ENCODE measurements around the gene G3BP1. TPM values are rescaled to one million over a fixed set of nuclear protein-coding genes. Genes with fewer than 3 reads are reported as not detected.
A peak's percentile ranks its signal among the peaks of the same experiment; 100 is the strongest.
"Not testable (repeated sequence)": the region's sequence is repeated elsewhere in the genome, so short reads cannot be mapped to it uniquely, and the experiment has no call there.

The G3BP1 gene
- 100 to 1,000 TPM; 103 to 128 TPM for total RNA-seq
- long read RNA-seq, full-length matches to known transcripts = 193 of 218 reads
- long read RNA-seq, partial matches to known transcripts = 16 of 218 reads
- long read RNA-seq, other reads (novel, unspliced or antisense) = 9 of 218 reads

DNA sequence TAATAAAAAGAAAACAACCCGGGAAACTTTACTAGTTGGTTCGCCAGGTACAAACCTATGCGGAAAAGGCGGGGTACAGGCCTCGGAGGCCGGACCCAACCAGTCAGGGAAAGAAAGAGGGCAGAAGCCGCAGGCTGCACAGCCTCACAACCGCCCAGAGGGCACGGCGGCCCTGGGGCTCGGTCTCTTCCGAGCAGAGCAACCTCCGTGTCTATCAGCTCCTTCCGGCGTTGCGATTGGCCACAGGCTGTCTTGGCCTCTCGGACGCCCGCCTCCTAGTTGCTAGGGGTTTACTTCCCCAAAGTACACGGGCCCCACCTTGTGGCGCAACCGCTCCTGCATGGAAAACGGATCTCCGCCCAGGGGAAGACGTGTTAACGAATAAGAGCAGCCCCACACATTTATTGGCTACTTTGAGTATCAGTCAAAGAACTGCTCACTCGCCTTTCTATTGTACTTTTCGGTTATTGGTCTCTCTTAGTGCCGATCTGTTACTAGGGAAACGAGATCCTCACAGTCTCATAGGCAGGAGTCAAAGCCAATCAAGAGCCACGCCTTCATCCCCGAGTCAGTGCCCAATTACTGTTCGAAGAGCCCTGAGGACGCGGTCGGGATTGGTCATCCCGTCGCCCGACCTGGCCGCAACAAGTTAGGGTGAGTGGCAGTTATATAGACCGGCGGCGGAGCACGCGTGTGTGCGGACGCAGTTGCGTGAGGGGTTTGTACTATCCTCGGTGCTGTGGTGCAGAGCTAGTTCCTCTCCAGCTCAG is at the start of gene G3BP1:
Gene G3BP1 (plus strand): TSS at position 696 of the 770 bp plus-strand sequence. CDS start 14,667 bp downstream, outside the sequence.
- intact Hi-C loops (cut with DNase I) = no loop called here
- ATAC-seq = peak; percentile 91 to 94
- peak; percentile 100 for DNase-seq

GRCh38 chr5:151722546-151722945 is 49.2 kb upstream of the G3BP1 start:
- ATAC-seq = no peak
- intact Hi-C loops (cut with DNase I) = no loop called here
- DNase-seq = no peak

GRCh38 chr5:151724360-151724759 is 47.4 kb upstream of the G3BP1 start:
- ATAC-seq (peak; percentile 27 to 68), DNase-seq (no peak)
- intact Hi-C loops (cut with DNase I) = no loop called here

DNA sequence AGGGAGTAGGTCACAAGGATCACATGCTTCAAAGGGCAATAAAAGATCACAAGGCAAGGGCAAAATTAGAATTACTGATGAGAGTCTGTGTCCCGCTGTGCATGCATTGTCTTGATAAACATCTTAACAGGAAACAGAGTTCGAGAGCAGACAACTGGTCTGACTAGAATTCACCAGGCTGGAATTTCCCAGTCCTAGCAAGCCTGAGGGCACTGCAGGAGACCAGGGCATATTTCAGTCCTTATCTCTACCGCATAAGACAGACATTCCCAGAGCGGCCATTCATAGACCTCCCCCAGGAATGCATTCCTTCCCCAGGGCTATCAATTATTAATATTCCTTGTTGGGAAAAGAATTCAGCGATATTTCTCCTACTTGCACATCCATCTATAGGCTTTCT is 42.2 kb upstream of the G3BP1 start:
- intact Hi-C loops (cut with DNase I); DNase-seq; ATAC-seq: not testable (repeated sequence)

DNA sequence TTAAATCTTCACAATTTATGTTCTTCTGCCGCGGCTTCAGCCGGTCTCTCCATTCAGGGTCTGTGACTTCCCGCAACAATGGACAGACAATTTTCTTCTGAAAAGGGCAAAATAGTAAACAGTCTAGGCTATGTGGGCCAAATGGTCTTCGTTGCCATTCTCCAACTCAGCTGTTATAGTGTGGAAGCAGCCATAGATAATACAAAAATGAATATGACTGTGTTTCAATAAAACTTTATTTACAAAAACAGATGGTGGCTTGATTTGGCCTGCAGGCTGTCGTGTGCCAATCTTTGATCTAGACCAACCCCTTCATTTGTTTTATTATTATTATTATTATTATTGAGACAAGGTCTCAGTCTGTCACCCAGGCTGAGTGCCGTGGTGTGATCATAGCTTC is 41.4 kb upstream of the G3BP1 start:
- no peak for ATAC-seq
- intact Hi-C loops (cut with DNase I) = no loop called here
- no peak for DNase-seq

GRCh38 chr5:151733358-151734063 is 38.2 kb upstream of the G3BP1 start:
- DNase-seq (no peak), ATAC-seq (no peak)
- intact Hi-C loops (cut with DNase I) = no loop called here

DNA sequence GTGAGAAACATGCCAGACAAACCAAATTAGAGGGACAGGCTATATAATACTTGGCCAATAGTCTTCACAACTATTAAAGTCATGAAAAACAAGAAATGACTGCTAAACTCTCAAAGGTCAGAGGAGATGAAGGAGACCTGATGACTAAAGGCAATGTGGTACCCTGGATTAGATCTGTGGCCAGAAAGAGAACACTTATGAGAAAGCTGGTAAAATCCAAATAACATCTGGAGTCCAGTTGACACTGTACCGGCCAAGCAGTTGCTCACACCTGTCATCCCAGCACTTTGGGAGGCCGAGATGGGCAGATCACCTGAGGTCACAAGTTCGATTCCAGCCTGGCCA is 37.7 kb upstream of the G3BP1 start:
- DNase-seq = no peak
- ATAC-seq = no peak
- intact Hi-C loops (cut with DNase I) = no loop called here

- intact Hi-C loops (cut with DNase I) = no loop called here
- ATAC-seq = no peak
- DNase-seq = no peak
Observed at GRCh38 chr5:151735646-151736045, 36.1 kb upstream of the G3BP1 start.

DNA sequence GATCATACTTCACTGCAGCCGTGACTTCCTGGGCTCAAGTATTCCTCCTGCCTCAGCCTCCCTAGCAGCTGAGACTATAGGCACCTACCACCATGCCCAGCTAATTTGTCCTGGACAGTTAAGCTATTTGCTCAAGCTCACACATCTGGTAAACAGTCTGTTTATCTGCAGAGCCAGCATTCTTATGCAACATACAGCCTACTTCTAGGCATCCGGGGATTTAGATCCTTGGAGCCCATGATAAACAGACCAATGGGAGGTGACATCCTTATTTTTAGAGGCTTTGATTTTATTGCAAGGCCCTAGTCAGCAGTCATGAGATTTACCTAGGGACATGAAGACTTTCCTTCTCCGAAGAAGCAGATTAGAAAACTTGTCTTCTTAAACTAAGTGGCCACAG is 34.3 kb upstream of the G3BP1 start:
- intact Hi-C loops (cut with DNase I) = no loop called here
- ATAC-seq (no peak), DNase-seq (no peak)

DNA sequence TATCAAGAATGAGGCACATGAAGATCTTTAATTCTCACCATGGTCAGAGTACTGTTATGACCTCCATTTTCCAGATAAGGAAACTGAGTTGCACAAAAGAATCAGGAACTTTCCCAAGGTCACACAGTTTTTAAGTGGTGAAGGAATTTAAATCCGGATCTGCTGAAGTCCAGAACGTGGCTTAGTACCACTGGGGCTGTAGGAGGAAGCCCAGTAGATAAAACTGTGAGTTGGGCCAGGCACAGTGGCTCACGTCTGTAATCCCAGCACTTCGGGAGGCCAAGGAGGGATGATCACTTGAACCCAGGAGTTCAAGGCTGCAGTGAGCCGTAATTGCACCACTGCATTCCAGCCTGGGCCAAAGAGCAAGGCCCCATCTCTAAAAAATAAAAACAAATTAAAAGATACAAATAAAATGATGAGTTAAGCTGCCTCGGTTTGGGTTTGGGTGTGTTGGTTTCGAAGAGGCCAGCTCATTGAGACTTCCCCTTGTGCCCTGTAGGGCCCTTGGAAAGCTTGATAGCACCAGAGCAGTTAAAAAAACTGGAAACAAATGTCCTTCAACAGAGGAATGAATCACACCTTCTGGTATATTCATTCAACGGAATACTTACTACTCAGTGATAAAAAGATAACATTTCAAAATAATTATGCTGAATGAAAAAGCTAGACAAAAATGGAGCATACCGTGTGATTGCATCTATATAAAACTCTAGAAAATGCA is 33.5 kb upstream of the G3BP1 start:
- intact Hi-C loops (cut with DNase I) = no loop called here
- ATAC-seq = no peak
- no peak for DNase-seq

DNA sequence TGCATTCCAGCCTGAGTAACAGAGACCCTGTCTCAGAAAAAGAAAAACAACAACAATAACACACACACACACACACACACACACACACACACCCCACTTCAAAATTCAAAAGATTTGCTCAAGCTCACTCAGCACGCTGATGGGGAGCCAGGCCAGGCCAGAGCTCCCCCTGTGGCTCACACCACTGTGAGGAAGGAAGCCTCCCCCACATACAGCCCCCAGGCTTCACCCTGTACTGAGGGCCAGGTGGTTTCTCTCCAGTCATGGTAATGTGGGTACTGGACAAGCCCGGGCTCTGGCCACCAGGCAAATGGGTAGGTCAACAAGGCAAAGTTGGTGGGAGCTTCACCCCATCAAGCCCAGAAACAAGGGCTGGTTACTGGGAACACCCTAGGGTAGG is 32.4 kb upstream of the G3BP1 start:
- intact Hi-C loops (cut with DNase I) = no loop called here
- no peak for DNase-seq
- ATAC-seq = peak in 1 of 2 donors; percentile 3

DNA sequence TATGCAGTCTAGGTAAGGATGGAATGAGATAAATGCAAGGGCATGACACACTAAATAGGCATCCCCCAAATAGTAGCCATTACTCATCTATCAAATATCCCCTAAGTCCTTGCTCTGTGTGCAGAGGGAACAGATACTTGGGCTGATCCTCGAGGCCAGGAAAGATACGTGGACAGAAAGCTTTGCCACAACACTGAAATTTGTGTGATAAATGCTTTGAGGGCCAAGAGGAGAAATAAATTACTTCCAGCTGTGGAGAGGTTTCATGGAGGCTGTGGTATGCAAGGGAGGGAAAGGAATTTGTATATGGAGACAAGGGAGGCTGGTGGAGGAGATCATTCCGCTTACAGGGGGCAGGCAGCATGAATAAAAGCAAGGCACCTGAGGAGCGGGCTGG is 31.8 kb upstream of the G3BP1 start:
- no peak for DNase-seq
- peak; percentile 25 to 67 for ATAC-seq
- intact Hi-C loops (cut with DNase I) = loop anchor here (2.0 to 5.0 kb wide), 2 partner anchors 79 to 293 kb away; partner anchors contain the start of gene SLC36A1 (in 1 of the 2)

DNA sequence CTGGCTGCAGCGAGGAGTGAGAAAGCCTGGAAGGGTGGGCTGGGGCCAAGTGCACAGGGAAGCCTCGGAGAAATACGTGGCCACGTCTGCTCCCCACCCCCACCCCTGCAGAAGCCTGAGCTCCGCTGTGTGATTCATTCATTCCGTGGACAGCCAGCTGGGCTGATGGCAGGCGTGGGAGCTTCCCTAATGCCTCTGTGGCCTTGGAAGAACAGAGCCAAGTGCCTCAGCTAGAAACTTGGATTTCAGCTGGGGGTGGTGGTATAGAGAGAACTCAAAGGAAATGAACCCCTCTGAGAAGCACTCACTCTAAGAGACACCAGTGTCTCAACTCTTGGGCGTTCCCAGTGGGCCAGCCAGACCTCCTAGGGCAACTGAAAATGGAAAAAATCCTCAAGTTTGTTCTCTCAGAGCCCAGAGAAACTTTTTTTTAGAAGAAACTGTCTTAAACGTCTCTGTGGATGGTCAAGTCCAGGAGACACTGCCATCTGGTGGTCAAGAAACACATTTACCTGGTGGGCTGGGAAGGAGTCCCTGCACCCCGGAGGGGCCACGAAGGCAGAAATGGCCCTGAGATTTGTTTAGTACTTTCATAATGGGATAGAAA is 31.3 kb upstream of the G3BP1 start:
- intact Hi-C loops (cut with DNase I) = loop anchor here (2.0 to 5.0 kb wide), 2 partner anchors 80 to 293 kb away; partner anchors contain the start of gene SLC36A1 (in 1 of the 2)
- ATAC-seq = peak; percentile 70 to 88
- DNase-seq = peak; percentile 73

DNA sequence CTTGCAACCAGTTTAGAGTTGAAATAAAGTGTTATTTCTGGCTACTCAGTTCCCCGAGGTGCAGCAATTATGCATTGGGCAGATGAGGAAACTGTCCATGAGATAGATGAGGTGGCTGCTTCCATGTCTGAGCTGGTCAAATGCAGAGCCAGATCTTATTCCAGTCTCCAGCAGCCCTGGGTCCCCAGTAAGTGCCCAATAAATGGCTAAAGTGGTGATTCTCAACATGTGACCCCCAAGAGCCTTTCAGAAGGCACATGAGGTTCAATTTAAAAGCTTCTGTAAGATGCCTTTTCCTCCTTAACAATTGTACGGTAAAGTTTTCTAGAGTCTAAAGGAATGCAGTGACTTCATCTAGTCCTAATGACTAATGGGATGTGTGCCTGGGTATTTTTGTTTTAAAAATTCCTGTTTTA is 30.8 kb upstream of the G3BP1 start:
- intact Hi-C loops (cut with DNase I) = loop anchor here (2.0 to 5.0 kb wide), 2 partner anchors 80 to 294 kb away; partner anchors contain the start of gene SLC36A1 (in 1 of the 2)
- no peak for DNase-seq
- ATAC-seq = peak in 1 of 2 donors; percentile 23

DNA sequence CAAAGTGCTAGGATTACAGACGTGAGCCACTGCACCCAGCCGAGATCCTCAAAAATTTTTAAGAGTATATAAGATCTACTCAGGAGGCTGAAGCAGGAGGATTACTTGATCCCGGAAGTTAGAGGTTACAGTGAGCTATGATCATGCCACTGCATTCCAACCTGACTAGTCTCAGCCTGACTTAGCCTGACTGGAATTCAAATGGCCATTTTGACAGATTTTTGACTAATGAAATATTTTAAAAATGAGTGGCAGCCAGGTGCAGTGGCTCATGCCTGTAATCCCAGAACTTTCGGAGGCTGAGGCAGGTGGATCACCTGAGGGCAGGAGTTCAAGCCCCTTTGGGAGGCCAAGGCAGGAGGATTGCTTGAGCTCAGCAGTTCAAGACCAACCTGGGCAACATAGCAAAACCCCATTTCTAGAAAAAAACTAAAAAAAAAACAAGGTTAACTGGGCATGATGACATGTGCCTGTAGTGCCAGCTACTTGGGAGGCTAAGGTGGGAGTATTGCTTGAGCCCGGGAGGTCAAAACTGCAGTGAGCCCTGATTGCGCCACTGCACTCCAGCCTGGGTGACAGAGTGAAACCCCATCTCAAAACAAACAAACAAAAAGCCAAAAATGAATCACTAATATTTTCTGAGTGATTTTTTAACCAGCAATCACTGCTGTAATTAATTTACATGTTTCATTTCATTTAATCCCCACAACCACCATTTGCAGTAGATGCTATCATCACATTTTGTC is 29.9 kb upstream of the G3BP1 start:
- DNase-seq (no peak), ATAC-seq (no peak)
- intact Hi-C loops (cut with DNase I) = loop anchor here (1.0 to 5.0 kb wide), 3 partner anchors 81 to 295 kb away; partner anchors contain the start of gene SLC36A1 (in 1 of the 2)

- DNase-seq (peak; percentile 39), ATAC-seq (peak in 1 of 2 donors; percentile 7)
Observed at GRCh38 chr5:151742870-151743294, 28.9 kb upstream of the G3BP1 start.

DNA sequence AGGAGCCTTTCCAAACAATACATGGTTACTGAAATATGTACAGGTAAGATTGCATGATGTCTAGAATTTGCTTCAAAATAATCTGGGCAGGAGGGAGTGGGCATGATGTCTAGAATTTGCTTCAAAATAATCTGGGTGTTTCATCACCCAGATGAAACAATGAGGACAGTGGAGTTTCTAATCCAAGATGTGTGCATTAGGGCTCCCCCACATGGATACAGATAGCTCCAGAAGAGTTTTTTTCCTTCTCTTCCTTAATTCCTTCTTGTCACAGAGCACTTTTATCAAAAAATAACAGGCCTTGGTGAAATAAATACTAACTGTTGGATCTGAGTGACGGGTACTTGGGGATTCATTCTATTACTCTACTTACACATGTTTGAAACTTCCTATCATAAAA is 28.2 kb upstream of the G3BP1 start:
- DNase-seq (no peak), ATAC-seq (no peak)
- intact Hi-C loops (cut with DNase I) = loop anchor here in 1 of 2 donors (5.0 kb wide), 1 partner anchor 296 kb away; the partner anchor contains the start of gene SLC36A1

More at GRCh38 chr5:151742870-151743294, 28.9 kb upstream of the G3BP1 start:
- intact Hi-C loops (cut with DNase I) = loop anchor here in 1 of 2 donors (1.0 to 5.0 kb wide), 2 partner anchors 84 to 296 kb away; partner anchors contain the start of gene SLC36A1
